ENCODE measurements around the gene OR2A25. TPM values are rescaled to one million over a fixed set of nuclear protein-coding genes. Genes with fewer than 3 reads are reported as not detected.

OR2A25 gene
- total RNA-seq, 1 donor from 2014 or later: not detected

DNA sequence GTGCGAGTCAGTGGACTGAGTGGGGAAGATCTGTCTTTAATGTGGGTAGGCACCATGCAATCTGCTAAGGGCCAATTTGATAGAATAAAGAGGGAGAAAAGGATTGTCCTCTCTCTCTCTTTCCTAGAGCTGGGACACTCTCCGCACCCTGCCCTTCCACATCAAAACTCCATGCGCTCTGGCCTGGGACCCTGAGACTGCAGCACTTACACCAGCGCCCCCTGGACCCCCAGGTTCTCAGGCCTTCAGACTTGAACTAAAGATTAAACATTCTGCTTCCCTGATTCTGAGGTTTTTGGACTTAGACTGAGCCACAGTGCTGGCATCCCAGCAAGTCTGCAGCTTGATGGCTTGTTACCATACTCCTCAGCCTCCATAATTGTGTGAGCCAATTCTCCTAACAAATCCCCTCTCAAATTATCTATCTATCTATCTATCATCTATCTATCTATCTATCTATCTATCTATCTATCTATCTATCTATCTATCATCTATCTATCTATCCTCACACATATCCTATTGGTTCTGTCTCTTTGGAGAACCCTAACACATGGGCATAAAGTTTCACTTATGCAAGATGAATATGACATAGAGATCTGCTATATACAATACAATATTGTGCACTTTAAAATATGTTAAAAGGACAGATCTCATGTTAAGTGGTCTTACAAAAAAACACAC lies 43.3 kb upstream of the OR2A25 start:
- TF ChIP-seq, protein P1, sequence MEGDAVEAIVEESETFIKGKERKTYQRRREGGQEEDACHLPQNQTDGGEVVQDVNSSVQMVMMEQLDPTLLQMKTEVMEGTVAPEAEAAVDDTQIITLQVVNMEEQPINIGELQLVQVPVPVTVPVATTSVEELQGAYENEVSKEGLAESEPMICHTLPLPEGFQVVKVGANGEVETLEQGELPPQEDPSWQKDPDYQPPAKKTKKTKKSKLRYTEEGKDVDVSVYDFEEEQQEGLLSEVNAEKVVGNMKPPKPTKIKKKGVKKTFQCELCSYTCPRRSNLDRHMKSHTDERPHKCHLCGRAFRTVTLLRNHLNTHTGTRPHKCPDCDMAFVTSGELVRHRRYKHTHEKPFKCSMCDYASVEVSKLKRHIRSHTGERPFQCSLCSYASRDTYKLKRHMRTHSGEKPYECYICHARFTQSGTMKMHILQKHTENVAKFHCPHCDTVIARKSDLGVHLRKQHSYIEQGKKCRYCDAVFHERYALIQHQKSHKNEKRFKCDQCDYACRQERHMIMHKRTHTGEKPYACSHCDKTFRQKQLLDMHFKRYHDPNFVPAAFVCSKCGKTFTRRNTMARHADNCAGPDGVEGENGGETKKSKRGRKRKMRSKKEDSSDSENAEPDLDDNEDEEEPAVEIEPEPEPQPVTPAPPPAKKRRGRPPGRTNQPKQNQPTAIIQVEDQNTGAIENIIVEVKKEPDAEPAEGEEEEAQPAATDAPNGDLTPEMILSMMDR (IDR thresholded peaks at IDR 0.05): no peak
- H3K9me3 Mint-ChIP-seq (ENCODE audit: low read depth): no peaks in the 10 kb centered on the region
- no peaks in the 10 kb centered on the region for H3K4me1 Mint-ChIP-seq (ENCODE audit: low read depth)
- H3K36me3 Mint-ChIP-seq (ENCODE audit: low read depth): no peaks in the 10 kb centered on the region
- H3K27ac Mint-ChIP-seq (ENCODE audit: unreplicated experiment): no peak overlapping the region
- H3K27me3 Mint-ChIP-seq (ENCODE audit: low read depth): peaks cover 11% of the 10 kb centered on the region
- H3K4me3 Mint-ChIP-seq (ENCODE audit: unreplicated experiment): no peak overlapping the region
- DNase-seq (ENCODE audit: low spot score): no peak

DNA sequence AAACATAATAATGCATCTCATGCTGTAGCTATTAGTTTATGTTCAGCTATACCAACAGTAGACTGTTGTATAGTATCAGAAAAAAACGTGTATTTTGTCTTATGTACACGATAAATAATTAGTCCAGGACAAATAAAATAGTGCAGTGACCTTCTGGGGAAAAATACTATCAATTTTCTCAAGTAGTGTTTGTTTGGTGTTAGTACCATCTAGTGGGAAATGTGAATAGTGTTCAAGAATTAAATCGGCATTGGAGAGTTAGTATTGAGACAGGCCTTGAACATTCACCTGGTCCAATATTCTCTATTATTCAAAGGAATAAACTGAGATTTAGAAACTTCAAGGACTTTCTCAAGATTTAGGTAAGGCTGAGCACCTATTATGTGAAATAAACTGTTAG lies 42.5 kb upstream of the OR2A25 start:
- TF ChIP-seq, protein P1 (IDR thresholded peaks at IDR 0.05): peak; percentile 86
- H3K4me3 Mint-ChIP-seq (ENCODE audit: unreplicated experiment): no peak overlapping the region
- no peaks in the 10 kb centered on the region for H3K36me3 Mint-ChIP-seq (ENCODE audit: low read depth)
- no peak for DNase-seq (ENCODE audit: low spot score)
- H3K9me3 Mint-ChIP-seq (ENCODE audit: low read depth): no peaks in the 10 kb centered on the region
- no peaks in the 10 kb centered on the region for H3K4me1 Mint-ChIP-seq (ENCODE audit: low read depth)
- no peak overlapping the region for H3K27ac Mint-ChIP-seq (ENCODE audit: unreplicated experiment)
- peaks cover 18% of the 10 kb centered on the region for H3K27me3 Mint-ChIP-seq (ENCODE audit: low read depth)

DNA sequence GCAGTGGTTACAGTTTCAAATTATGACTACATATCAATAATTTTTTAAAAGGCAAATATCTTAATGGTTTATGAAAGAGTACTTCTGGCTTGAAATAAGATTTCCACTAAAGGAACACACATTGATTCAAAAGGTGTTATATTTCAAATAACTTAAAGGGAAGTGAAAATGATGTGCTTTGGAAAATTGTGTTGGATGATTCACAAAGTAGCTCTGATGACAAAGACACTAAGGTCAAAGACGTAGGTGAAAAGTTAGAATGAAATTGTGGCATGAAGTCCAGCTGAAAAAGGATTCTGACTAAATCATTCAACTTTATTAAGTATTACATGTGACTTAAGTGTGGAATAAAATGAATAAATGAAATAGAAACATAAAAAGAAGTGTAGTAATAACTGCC lies 41.6 kb upstream of the OR2A25 start:
- peaks cover 22% of the 10 kb centered on the region for H3K27me3 Mint-ChIP-seq (ENCODE audit: low read depth)
- no peak overlapping the region for H3K27ac Mint-ChIP-seq (ENCODE audit: unreplicated experiment)
- no peak overlapping the region for H3K4me3 Mint-ChIP-seq (ENCODE audit: unreplicated experiment)
- H3K4me1 Mint-ChIP-seq (ENCODE audit: low read depth): no peaks in the 10 kb centered on the region
- no peaks in the 10 kb centered on the region for H3K36me3 Mint-ChIP-seq (ENCODE audit: low read depth)
- no peak for DNase-seq (ENCODE audit: low spot score)
- no peaks in the 10 kb centered on the region for H3K9me3 Mint-ChIP-seq (ENCODE audit: low read depth)
- TF ChIP-seq, protein P1 (IDR thresholded peaks at IDR 0.05): no peak

DNA sequence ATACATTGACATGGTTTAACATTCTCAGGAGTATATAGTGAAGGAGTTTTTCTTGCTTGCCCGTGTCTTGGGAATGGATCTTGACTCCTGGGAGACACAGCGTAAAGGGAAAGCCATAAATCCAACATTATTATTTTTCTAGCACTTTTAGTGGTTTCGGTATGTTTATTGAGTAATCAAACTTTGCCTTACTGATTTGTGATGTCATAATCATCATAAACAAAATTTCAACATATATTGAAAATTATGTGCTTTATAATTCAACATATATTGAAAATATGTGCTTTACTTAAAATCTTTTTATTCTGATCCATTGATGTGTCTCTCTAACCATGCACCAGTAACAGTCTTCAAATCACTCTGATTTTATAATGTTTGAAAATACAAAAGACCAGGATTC lies 41.1 kb upstream of the OR2A25 start:
- DNase-seq (ENCODE audit: low spot score): no peak
- no peaks in the 10 kb centered on the region for H3K4me1 Mint-ChIP-seq (ENCODE audit: low read depth)
- H3K9me3 Mint-ChIP-seq (ENCODE audit: low read depth): no peaks in the 10 kb centered on the region
- no peak overlapping the region for H3K27ac Mint-ChIP-seq (ENCODE audit: unreplicated experiment)
- H3K27me3 Mint-ChIP-seq (ENCODE audit: low read depth): peaks cover 25% of the 10 kb centered on the region
- H3K4me3 Mint-ChIP-seq (ENCODE audit: unreplicated experiment): no peak overlapping the region
- TF ChIP-seq, protein P1 (IDR thresholded peaks at IDR 0.05): no peak
- no peaks in the 10 kb centered on the region for H3K36me3 Mint-ChIP-seq (ENCODE audit: low read depth)

DNA sequence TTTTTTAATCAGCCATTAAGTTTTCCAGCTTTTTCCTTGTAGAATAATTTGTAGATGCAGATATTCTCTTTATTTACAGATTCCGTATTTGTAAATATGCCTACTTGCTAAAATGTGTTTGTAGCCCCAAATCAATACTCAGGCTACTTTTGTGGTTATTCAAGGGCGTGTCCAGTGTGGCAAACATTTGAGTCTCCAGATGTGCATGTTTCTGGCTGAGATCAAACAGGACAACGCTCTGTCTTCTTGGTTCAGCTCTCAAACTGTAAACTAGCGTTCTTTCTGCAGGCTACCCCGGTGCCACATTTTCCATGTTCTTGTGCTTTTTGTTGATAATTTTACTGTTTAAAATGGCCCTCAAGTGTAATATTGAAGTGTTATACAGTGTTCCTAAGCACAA lies 37.1 kb upstream of the OR2A25 start:
- TF ChIP-seq, protein P1 (IDR thresholded peaks at IDR 0.05): no peak
- Mint-ChIP-seq H3K9me3 (ENCODE audit: low read depth) (no peaks in the 10 kb centered on the region), H3K27me3 (ENCODE audit: low read depth) (peaks cover 34% of the 10 kb centered on the region), H3K4me1 (ENCODE audit: low read depth) (peaks cover 5% of the 10 kb centered on the region), H3K36me3 (ENCODE audit: low read depth) (no peaks in the 10 kb centered on the region), H3K4me3 (ENCODE audit: unreplicated experiment) (no peak overlapping the region), H3K27ac (ENCODE audit: unreplicated experiment) (no peak overlapping the region)
- DNase-seq (ENCODE audit: low spot score): no peak

Data from chondrocyte (in vitro differentiated cells).